IPS-NIHi7 (cell line): ENCODE data around the gene ARHGAP45.

Source experiments
- DNase-seq: peaks from one replicate; pipeline ENCODE4 v3.0.0; 2012; ENCODE audit warnings: mixed read lengths; ENCODE audit errors: extremely low spot score

The ARHGAP45 gene

GRCh38 chr19:1038978-1039645, 27.9 kb upstream of the ARHGAP45 start:
- no peak for DNase-seq

GRCh38 chr19:1039646-1040475, 27.1 kb upstream of the ARHGAP45 start, which contains the start of gene ABCA7:
Gene ABCA7 (plus strand): TSS chr19:1040107. CDS start chr19:1041362, 1,255 bp downstream.
- DNase-seq = peak; percentile 90

DNA sequence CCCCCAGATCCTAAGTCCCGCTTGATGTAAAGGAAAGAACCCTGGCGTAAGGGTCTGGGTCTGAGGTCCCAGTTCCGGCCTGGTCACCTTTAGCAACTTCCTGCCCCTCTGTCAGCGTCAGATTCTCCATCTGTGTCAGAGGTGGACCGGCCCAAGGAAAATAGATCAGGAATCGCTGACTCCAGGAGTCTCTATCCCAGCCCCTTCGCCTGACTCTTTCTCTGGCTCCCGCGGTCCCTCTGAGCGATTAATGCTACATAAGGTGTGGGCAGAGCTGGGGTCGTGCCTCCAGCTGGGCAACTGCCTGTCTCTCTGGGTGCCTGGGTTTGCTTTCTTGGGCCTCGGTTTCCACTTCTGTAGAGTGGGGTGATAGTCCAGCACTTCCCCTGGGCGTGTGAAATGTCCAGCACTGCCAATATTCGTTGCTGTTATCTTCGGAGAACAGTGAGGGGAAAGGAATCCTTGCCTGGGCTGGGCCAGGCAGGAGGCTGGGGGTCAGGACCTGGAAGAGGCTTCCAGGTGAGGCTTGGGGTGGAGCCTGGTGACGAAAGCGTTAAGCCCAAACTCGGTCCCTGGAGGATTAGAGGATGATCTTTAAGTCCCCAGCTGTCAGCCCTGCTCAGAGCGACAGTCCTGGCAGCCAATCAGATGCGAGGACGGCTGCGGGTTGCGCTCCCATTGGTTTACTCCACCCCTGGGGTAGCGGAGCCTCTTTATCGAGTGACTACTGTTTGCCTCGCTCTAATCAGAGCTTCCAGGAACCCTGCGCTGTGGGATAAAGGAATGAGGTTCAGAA, 26.3 kb upstream of the ARHGAP45 start:
- DNase-seq = peak; percentile 97

GRCh38 chr19:1041272-1041834, 25.6 kb upstream of the ARHGAP45 start:
- no peak for DNase-seq

DNA sequence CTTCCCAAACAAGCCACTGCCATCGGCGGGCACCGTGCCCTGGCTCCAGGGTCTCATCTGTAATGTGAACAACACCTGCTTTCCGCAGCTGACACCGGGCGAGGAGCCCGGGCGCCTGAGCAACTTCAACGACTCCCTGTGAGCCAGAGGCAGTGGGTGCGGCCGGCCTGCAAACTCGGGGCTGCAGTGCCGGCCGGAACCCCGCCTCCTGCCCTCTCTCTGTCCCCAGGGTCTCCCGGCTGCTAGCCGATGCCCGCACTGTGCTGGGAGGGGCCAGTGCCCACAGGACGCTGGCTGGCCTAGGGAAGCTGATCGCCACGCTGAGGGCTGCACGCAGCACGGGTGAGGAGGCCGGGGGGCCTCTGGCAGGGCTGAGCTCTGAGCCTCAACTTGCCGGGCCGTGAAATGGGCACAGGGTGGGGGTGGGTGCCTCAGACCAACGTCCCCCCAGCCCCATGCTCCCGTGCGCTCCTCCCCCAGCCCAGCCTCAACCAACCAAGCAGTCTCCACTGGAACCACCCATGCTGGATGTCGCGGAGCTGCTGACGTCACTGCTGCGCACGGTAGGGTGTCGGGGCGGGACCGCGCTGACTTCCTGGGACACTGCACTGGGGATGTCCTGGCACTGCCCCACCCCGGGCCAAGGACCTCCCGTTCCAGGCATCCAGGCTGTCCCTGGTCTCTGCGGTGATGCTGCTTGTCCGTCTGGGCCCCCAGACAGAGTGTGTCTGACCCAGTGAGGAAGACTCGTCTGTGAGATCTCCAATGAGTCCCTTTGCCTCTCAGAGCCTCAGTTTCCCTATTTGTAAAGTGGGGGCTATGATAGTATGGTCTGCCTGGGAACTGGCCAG, 24.9 kb upstream of the ARHGAP45 start:
- DNase-seq = no peak

DNA sequence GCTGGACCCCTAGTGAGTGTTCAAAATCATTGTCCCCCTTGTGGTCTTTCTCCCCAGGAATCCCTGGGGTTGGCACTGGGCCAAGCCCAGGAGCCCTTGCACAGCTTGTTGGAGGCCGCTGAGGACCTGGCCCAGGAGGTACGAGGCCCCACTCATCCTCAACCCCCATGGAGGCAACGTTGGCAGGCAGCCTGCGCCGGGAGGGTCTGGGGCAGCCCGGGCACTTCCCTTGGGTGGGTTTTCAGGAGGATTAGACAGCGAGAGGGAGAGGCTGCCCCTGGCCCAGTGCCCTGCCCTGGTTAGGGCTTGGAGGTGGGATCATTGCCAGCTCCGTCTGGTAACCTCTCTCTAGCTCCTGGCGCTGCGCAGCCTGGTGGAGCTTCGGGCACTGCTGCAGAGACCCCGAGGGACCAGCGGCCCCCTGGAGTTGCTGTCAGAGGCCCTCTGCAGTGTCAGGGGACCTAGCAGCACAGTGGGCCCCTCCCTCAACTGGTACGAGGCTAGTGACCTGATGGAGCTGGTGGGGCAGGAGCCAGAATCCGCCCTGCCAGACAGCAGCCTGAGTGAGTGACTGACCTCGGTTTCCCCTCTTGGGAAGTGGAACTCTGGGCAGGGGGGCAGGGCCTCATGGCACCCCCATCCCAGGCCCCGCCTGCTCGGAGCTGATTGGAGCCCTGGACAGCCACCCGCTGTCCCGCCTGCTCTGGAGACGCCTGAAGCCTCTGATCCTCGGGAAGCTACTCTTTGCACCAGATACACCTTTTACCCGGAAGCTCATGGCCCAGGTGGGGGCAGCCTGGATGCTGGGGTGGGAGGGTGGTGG, 24.1 kb upstream of the ARHGAP45 start:
- no peak for DNase-seq

- peak; percentile 91 for DNase-seq
Measured at GRCh38 chr19:1045247-1045603, 21.7 kb upstream of the ARHGAP45 start.

GRCh38 chr19:1046117-1046626, 20.8 kb upstream of the ARHGAP45 start:
- no peak for DNase-seq

GRCh38 chr19:1046836-1047695, 19.9 kb upstream of the ARHGAP45 start:
- DNase-seq = no peak

GRCh38 chr19:1047696-1048147, 19.2 kb upstream of the ARHGAP45 start:
- peak; percentile 70 for DNase-seq

- no peak for DNase-seq
Measured at GRCh38 chr19:1049106-1049505, 17.9 kb upstream of the ARHGAP45 start.

DNA sequence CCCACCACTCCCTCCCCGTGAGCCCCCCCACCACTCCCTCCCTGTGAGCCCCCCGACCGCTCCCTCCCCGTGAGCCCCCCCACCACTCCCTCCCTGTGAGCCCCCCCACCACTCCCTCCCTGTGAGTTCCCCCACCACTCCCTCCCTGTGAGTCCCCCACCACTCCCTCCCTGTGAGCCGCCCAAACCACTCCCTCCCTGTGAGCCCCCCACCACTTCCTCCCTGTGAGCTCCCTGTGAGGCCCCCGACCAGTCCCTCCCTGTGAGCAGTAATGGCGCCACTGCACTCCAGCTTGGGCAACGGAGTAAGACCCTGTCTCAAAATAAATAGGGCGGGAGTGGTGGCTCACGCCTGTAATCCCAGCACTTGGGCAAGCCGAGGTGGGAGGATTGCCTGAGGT, 17.2 kb upstream of the ARHGAP45 start:
- no peak for DNase-seq

DNA sequence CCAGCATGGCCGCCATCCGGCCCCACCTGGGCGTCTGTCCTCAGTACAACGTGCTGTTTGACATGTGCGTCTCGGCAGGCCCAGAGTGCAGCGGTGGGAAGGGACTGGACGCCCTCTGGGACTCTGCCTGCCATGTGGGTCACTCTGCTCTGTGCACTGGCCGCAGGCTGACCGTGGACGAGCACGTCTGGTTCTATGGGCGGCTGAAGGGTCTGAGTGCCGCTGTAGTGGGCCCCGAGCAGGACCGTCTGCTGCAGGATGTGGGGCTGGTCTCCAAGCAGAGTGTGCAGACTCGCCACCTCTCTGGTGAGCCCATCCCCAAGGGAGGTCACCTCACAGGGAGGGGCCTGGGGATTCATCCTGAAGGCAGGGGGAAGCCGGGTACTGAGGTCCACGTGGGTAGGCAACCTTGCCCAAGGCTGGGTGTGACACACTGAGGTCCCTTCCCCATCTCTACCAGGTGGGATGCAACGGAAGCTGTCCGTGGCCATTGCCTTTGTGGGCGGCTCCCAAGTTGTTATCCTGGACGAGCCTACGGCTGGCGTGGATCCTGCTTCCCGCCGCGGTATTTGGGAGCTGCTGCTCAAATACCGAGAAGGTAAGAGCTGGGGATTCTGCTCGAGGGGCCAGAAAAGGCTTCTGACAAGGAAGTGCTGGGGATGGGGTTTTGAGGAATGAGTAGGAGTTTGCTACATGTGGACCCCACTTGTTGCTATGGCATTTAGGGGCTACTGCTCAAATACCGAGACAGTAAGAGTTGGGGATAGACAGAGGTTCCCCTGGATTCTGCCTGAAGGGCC, 15.8 kb upstream of the ARHGAP45 start:
- no peak for DNase-seq

GRCh38 chr19:1051791-1052190, 15.2 kb upstream of the ARHGAP45 start:
- no peak for DNase-seq

DNA sequence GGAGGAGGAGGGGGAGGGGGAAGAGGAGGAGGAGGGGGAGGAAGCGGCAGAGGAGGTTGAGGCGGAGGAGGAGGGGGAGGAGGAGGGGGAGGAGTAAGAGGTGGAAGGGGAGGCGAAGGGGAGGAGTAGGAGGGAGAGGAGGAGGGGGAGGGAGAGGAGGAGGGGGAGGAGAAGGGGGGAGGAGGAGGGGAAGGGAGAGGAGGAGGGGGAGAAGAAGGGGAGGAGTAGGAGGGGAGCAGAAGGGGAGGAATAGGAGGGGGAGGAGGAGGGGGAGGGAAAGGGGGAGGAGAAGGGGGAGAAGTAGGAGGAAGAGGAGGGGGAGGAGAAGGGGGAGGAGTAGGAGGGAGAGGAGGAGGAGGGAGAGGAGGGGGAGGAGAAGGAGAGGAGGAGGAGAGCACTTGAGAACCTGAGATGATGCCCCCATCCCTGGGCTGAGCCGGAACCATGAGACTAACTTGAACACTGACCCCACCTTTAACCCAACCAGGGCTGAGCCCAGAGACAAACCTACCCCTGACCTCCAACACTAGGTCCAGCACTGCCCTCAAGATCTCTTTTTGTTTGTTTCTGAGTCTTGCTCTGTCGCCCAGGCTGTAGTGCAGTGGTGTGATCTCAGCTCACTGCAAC, 14.5 kb upstream of the ARHGAP45 start:
- no peak for DNase-seq

DNA sequence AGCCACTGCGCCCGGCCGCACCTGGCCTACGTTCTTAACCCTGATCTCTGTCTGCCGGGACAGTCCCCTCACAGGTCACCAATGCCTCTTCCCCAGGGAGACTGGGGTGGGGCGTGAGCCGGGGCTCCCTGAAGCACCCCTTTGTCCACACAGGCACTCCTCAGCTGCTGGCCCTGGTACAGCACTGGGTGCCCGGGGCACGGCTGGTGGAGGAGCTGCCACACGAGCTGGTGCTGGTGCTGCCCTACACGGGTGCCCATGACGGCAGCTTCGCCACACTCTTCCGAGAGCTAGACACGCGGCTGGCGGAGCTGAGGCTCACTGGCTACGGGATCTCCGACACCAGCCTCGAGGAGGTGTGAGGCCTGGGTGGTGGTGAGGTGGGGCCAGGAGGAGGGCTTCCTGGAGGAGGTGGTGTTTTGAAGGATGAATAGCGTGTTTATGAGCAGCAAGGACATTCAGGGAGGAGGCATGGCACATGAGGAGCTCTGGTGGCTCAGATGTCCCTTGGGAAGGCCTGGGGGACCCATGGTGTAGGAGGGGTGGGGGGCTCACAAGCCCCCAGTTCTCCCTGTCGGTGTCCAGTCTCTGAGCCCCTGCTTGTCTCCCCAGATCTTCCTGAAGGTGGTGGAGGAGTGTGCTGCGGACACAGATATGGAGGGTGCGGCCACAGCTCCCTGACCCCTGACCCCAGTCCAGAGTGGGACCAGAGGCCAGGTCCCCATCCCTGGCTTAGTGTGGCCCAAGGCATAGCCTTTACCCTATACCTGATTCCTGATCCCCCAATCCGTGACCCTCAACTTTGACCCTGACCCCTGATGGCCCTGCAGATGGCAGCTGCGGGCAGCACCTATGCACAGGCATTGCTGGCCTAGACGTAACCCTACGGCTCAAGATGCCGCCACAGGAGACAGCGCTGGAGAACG, 13.5 kb upstream of the ARHGAP45 start:
- DNase-seq = no peak
